MV-4-11 (cell line): ENCODE data around the gene PTPN14.
A peak's percentile ranks its signal among the peaks of the same experiment; 100 is the strongest.

ENCODE experiments used
- DNase-seq: peaks from one replicate; lab custom pipeline; 2025; lab: John Stamatoyannopoulos, UW

Gene PTPN14

GRCh38 chr1:214475331-214475730 lies 76.1 kb downstream of the PTPN14 start:
- no peak for DNase-seq

- DNase-seq, result no peak
These were observed 76.9 kb downstream of the PTPN14 start for GRCh38 chr1:214474467-214474866.

- DNase-seq, result no peak
These were observed 77.5 kb downstream of the PTPN14 start for GRCh38 chr1:214473862-214474261.

- no peak for DNase-seq
These were observed 78.0 kb downstream of the PTPN14 start for GRCh38 chr1:214473387-214473786.

GRCh38 chr1:214472364-214472763 lies 79.0 kb downstream of the PTPN14 start:
- no peak for DNase-seq

- no peak for DNase-seq
These were observed 79.9 kb downstream of the PTPN14 start for GRCh38 chr1:214471458-214471857.

- peak; percentile 5 for DNase-seq
These were observed 81.3 kb downstream of the PTPN14 start for GRCh38 chr1:214470132-214470531.

GRCh38 chr1:214469290-214469689 lies 82.1 kb downstream of the PTPN14 start:
- DNase-seq, result no peak

- DNase-seq, result no peak
These were observed 84.3 kb downstream of the PTPN14 start for GRCh38 chr1:214467078-214467585.

GRCh38 chr1:214466403-214467077 lies 84.9 kb downstream of the PTPN14 start:
- DNase-seq, result no peak

GRCh38 chr1:214464445-214465287 lies 86.7 kb downstream of the PTPN14 start:
- DNase-seq, result no peak

- no peak for DNase-seq
These were observed 87.8 kb downstream of the PTPN14 start for GRCh38 chr1:214463596-214463995.

- DNase-seq, result no peak
These were observed 88.5 kb downstream of the PTPN14 start for GRCh38 chr1:214462882-214463281.

GRCh38 chr1:214461305-214461704 lies 90.1 kb downstream of the PTPN14 start:
- DNase-seq, result no peak

GRCh38 chr1:214460304-214460916 lies 91.0 kb downstream of the PTPN14 start:
- no peak for DNase-seq

- DNase-seq, result no peak
These were observed 91.5 kb downstream of the PTPN14 start for GRCh38 chr1:214459895-214460294.

- DNase-seq, result no peak
These were observed 92.9 kb downstream of the PTPN14 start for GRCh38 chr1:214458541-214458940.

GRCh38 chr1:214455971-214456867 lies 95.2 kb downstream of the PTPN14 start:
- DNase-seq, result no peak

- peak; percentile 78 for DNase-seq
These were observed 95.9 kb downstream of the PTPN14 start for GRCh38 chr1:214455479-214455878.

- peak; percentile 97 for DNase-seq
These were observed 96.6 kb downstream of the PTPN14 start for GRCh38 chr1:214454569-214455396.
